ENCODE data around the gene ATIC. TPM values are rescaled to one million over a fixed set of nuclear protein-coding genes. Genes with fewer than 3 reads are reported as not detected.

The ATIC gene
- total and polyA plus RNA-seq, 5 donors, result 43.8 to 63.6 (median 46.2) TPM

GRCh38 chr2:215361211-215361875 is 49.5 kb downstream of the ATIC start:
- Histone ChIP-seq H3K4me1 (ENCODE audit: control insufficient read depth, insufficient read depth, low read length) (no peaks in the 10 kb centered on the region), H3K9me3 (ENCODE audit: control insufficient read depth, low read length) (no peaks in the 10 kb centered on the region), H3K27me3 (ENCODE audit: control insufficient read depth, insufficient read depth) (no peaks in the 10 kb centered on the region), H3K4me3 (ENCODE audit: low read length) (no peak overlapping the region), H3K27ac (ENCODE audit: low read length) (no peak overlapping the region)
- intact Hi-C loops (cut with DNase I), result no loop called here
- DNase-seq (no peak), ATAC-seq (no peak)
- 88% methylated on average over 4 of the region's 4 CpGs for WGBS

- H3K27ac ChIP-seq (ENCODE audit: low read length), result no peak overlapping the region
- no peaks in the 10 kb centered on the region for H3K27me3 ChIP-seq (ENCODE audit: control insufficient read depth, insufficient read depth)
- 64% methylated on average over 6 of the region's 6 CpGs for WGBS
- intact Hi-C loops (cut with DNase I), result no loop called here
- DNase-seq (no peak), ATAC-seq (no peak)
- H3K9me3 ChIP-seq (ENCODE audit: control insufficient read depth, low read length), result no peaks in the 10 kb centered on the region
- no peak overlapping the region for H3K4me3 ChIP-seq (ENCODE audit: low read length)
- H3K4me1 ChIP-seq (ENCODE audit: control insufficient read depth, insufficient read depth, low read length), result no peaks in the 10 kb centered on the region
Measured at GRCh38 chr2:215361876-215362561, 50.2 kb downstream of the ATIC start.

GRCh38 chr2:215362562-215362904 is 50.7 kb downstream of the ATIC start:
- intact Hi-C loops (cut with DNase I), result no loop called here
- Histone ChIP-seq H3K27ac (ENCODE audit: low read length) (no peak overlapping the region), H3K9me3 (ENCODE audit: control insufficient read depth, low read length) (no peaks in the 10 kb centered on the region), H3K4me3 (ENCODE audit: low read length) (no peak overlapping the region), H3K27me3 (ENCODE audit: control insufficient read depth, insufficient read depth) (no peaks in the 10 kb centered on the region), H3K4me1 (ENCODE audit: control insufficient read depth, insufficient read depth, low read length) (no peaks in the 10 kb centered on the region)
- no peak for ATAC-seq
- DNase-seq, result peak in 1 of 3 donors; percentile 26
- WGBS, result 96% methylated on average over 8 of the region's 8 CpGs

GRCh38 chr2:215363039-215363438 is 51.2 kb downstream of the ATIC start:
- ATAC-seq (no peak), DNase-seq (no peak)
- intact Hi-C loops (cut with DNase I), result no loop called here
- 76% methylated on average over 2 of the region's 2 CpGs for WGBS
- Histone ChIP-seq H3K27me3 (ENCODE audit: control insufficient read depth, insufficient read depth) (no peaks in the 10 kb centered on the region), H3K27ac (ENCODE audit: low read length) (no peak overlapping the region), H3K9me3 (ENCODE audit: control insufficient read depth, low read length) (no peaks in the 10 kb centered on the region), H3K4me3 (ENCODE audit: low read length) (no peak overlapping the region), H3K4me1 (ENCODE audit: control insufficient read depth, insufficient read depth, low read length) (no peaks in the 10 kb centered on the region)

GRCh38 chr2:215363461-215364156 is 51.8 kb downstream of the ATIC start:
- intact Hi-C loops (cut with DNase I), result no loop called here
- WGBS, result 73% methylated on average over 2 of the region's 2 CpGs

GRCh38 chr2:215364157-215365155 is 52.6 kb downstream of the ATIC start:
- ATAC-seq, result no peak
- DNase-seq, result no peak
- no peaks in the 10 kb centered on the region for H3K4me1 ChIP-seq (ENCODE audit: control insufficient read depth, insufficient read depth, low read length)
- no peaks in the 10 kb centered on the region for H3K9me3 ChIP-seq (ENCODE audit: control insufficient read depth, low read length)
- no peak overlapping the region for H3K27ac ChIP-seq (ENCODE audit: low read length)
- WGBS, result 79% methylated on average over 10 of the region's 10 CpGs
- H3K27me3 ChIP-seq (ENCODE audit: control insufficient read depth, insufficient read depth), result no peaks in the 10 kb centered on the region
- intact Hi-C loops (cut with DNase I), result no loop called here
- no peak overlapping the region for H3K4me3 ChIP-seq (ENCODE audit: low read length)

More at GRCh38 chr2:215363461-215364156, 51.8 kb downstream of the ATIC start:
- Histone ChIP-seq H3K4me3 (ENCODE audit: low read length) (no peak overlapping the region), H3K4me1 (ENCODE audit: control insufficient read depth, insufficient read depth, low read length) (no peaks in the 10 kb centered on the region), H3K9me3 (ENCODE audit: control insufficient read depth, low read length) (no peaks in the 10 kb centered on the region), H3K27ac (ENCODE audit: low read length) (no peak overlapping the region), H3K27me3 (ENCODE audit: control insufficient read depth, insufficient read depth) (no peaks in the 10 kb centered on the region)
- DNase-seq (no peak), ATAC-seq (no peak)

- no peaks in the 10 kb centered on the region for H3K4me1 ChIP-seq (ENCODE audit: control insufficient read depth, insufficient read depth, low read length)
- 82% methylated on average over 4 of the region's 4 CpGs for WGBS
- H3K4me3 ChIP-seq (ENCODE audit: low read length), result no peak overlapping the region
- H3K27me3 ChIP-seq (ENCODE audit: control insufficient read depth, insufficient read depth), result no peaks in the 10 kb centered on the region
- ATAC-seq (no peak), DNase-seq (no peak)
- H3K9me3 ChIP-seq (ENCODE audit: control insufficient read depth, low read length), result no peaks in the 10 kb centered on the region
- intact Hi-C loops (cut with DNase I), result no loop called here
- H3K27ac ChIP-seq (ENCODE audit: low read length), result no peak overlapping the region
Measured at GRCh38 chr2:215365184-215365658, 53.4 kb downstream of the ATIC start.

GRCh38 chr2:215366440-215367032 is 54.7 kb downstream of the ATIC start:
- Histone ChIP-seq H3K27ac (ENCODE audit: low read length) (no peak overlapping the region), H3K9me3 (ENCODE audit: control insufficient read depth, low read length) (no peaks in the 10 kb centered on the region), H3K4me3 (ENCODE audit: low read length) (no peak overlapping the region), H3K27me3 (ENCODE audit: control insufficient read depth, insufficient read depth) (no peaks in the 10 kb centered on the region), H3K4me1 (ENCODE audit: control insufficient read depth, insufficient read depth, low read length) (no peaks in the 10 kb centered on the region)
- WGBS, result 96% methylated on average over 4 of the region's 4 CpGs
- intact Hi-C loops (cut with DNase I), result no loop called here
- ATAC-seq, result no peak
- no peak for DNase-seq

GRCh38 chr2:215367662-215368492 is 56.0 kb downstream of the ATIC start:
- WGBS, result 83% methylated on average over 11 of the region's 11 CpGs
- no peak for ATAC-seq
- DNase-seq, result no peak
- no peaks in the 10 kb centered on the region for H3K4me1 ChIP-seq (ENCODE audit: control insufficient read depth, insufficient read depth, low read length)
- no peak overlapping the region for H3K4me3 ChIP-seq (ENCODE audit: low read length)
- intact Hi-C loops (cut with DNase I), result no loop called here
- no peaks in the 10 kb centered on the region for H3K27me3 ChIP-seq (ENCODE audit: control insufficient read depth, insufficient read depth)
- no peak overlapping the region for H3K27ac ChIP-seq (ENCODE audit: low read length)
- H3K9me3 ChIP-seq (ENCODE audit: control insufficient read depth, low read length), result no peaks in the 10 kb centered on the region

GRCh38 chr2:215368493-215368809 is 56.6 kb downstream of the ATIC start:
- intact Hi-C loops (cut with DNase I), result no loop called here
- Histone ChIP-seq H3K27me3 (ENCODE audit: control insufficient read depth, insufficient read depth) (no peaks in the 10 kb centered on the region), H3K4me3 (ENCODE audit: low read length) (no peak overlapping the region), H3K4me1 (ENCODE audit: control insufficient read depth, insufficient read depth, low read length) (no peaks in the 10 kb centered on the region), H3K9me3 (ENCODE audit: control insufficient read depth, low read length) (no peaks in the 10 kb centered on the region), H3K27ac (ENCODE audit: low read length) (no peak overlapping the region)
- DNase-seq (no peak), ATAC-seq (no peak)
